PFSK-1 (cell line): ENCODE measurements around the gene RPIA.

Experiments used
- FOXP2 ChIP-seq: optimal IDR thresholded peaks from 2 replicates; pipeline ENCODE3; 2011; ENCODE audit warnings: borderline replicate concordance, control low read depth, inconsistent platforms; ENCODE audit not compliant: insufficient read depth; ENCODE audit errors: extremely low read length, extremely low read depth
- POLR2AphosphoS5 ChIP-seq: IDR thresholded peaks from 2 replicates; pipeline ENCODE4 v1.6.1; 2012; ENCODE audit warnings: low read depth, mild to moderate bottlenecking, control low read depth, low read length, moderate library complexity
- REST ChIP-seq, 2 experiments: IDR thresholded peaks; 2 replicates each; pipeline versions ENCODE4 v1.6.1 to v1.8.0; 2011 to 2012; ENCODE audit warnings: low read depth in 2 of 2, low read length in 2 of 2, control low read depth in 1 of 2, inconsistent platforms in 1 of 2, mild to moderate bottlenecking in 1 of 2, moderate library complexity in 1 of 2; ENCODE audit not compliant: insufficient read depth in 1 of 2
- SIN3A ChIP-seq: IDR thresholded peaks from 2 replicates; pipeline ENCODE4 v1.6.1; 2012; ENCODE audit warnings: mild to moderate bottlenecking, low read length, moderate library complexity, borderline replicate concordance; ENCODE audit not compliant: insufficient read depth
- TAF1 ChIP-seq: IDR thresholded peaks from 2 replicates; pipeline ENCODE4 v1.6.1; 2012; ENCODE audit warnings: low read length, control low read depth, borderline replicate concordance; ENCODE audit not compliant: insufficient read depth

Gene RPIA

DNA sequence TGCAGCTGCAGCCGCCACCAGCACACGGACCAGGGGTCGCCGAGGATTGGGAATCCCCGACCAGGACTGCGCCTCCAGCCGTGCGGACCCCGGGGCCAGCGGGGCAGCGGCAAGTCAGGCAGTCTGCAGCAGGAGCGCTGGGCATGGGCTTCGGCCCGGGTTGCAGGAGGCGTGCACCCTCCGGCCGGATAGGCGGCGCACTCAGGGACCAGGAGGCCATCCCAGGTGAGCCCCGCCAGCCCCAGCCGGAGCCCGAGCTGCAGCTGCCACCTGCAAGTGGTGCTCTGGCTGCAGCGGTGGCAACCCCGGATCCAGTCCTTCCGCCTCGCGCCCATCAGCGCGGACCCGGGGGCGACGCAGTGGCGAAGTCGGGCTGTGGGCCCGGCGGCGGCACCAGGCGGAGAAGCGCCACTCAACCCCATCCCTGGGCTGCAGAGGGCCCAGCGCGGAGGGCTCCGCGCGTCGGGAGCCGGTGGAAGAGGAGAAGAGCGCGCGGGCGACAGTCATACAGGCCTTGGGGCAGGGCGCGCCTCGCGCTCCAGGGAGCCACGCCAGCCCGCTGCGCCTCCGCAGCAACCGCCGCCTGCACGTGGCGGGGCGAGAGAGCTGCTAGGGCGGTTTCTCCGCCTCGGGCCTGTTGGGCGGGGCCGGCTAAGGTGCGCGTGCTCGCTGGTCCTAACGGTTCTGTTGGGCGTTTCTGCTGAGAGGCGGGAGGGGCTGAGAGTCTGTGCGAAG is 73.8 kb downstream of the RPIA start:
- no peak for TF ChIP-seq SIN3A
- no peak for TF ChIP-seq POLR2AphosphoS5
- no peak for TF ChIP-seq REST (IDR thresholded peaks at IDR 0.05; ENCODE audit: insufficient read depth in 1 of 2, low read depth in 2 of 2, low read length in 2 of 2)
- TF ChIP-seq TAF1: no peak

- TF ChIP-seq POLR2AphosphoS5 (no peak), REST (IDR thresholded peaks at IDR 0.05; ENCODE audit: insufficient read depth in 1 of 2, low read depth in 2 of 2, low read length in 2 of 2) (no peak), TAF1 (no peak), SIN3A (no peak), FOXP2 (no peak)
Observed at GRCh38 chr2:88770016-88770415, 78.5 kb downstream of the RPIA start.
